NOMO-1 treated with dmso at 0.1 percent for 144 hours (cell line): ENCODE measurements around the gene MICA.
A peak's percentile ranks its signal among the peaks of the same experiment; 100 is the strongest.
"Not testable (repeated sequence)": the region's sequence is repeated elsewhere in the genome, so short reads cannot be mapped to it uniquely, and the experiment has no call there.

Experiments used
- DNase-seq: peaks from one replicate; lab custom pipeline; 2025; ENCODE audit not compliant: unreplicated experiment; lab: John Stamatoyannopoulos, UW

The MICA gene

GRCh38 chr6:31453259-31453658, 49.9 kb downstream of the MICA start:
- DNase-seq: peak; percentile 70

GRCh38 chr6:31459864-31460263, 56.5 kb downstream of the MICA start:
- not testable (repeated sequence) for DNase-seq

- DNase-seq: no peak
Measured at GRCh38 chr6:31460361-31461025, 57.1 kb downstream of the MICA start.

- no peak for DNase-seq
Measured at GRCh38 chr6:31462026-31462963, 58.9 kb downstream of the MICA start.

- peak; percentile 83 for DNase-seq
Measured at GRCh38 chr6:31462964-31463870, 59.8 kb downstream of the MICA start.

- no peak for DNase-seq
Measured at GRCh38 chr6:31464252-31465184, 61.1 kb downstream of the MICA start.
